ENCODE results near the gene NATD1.

Gene NATD1

DNA sequence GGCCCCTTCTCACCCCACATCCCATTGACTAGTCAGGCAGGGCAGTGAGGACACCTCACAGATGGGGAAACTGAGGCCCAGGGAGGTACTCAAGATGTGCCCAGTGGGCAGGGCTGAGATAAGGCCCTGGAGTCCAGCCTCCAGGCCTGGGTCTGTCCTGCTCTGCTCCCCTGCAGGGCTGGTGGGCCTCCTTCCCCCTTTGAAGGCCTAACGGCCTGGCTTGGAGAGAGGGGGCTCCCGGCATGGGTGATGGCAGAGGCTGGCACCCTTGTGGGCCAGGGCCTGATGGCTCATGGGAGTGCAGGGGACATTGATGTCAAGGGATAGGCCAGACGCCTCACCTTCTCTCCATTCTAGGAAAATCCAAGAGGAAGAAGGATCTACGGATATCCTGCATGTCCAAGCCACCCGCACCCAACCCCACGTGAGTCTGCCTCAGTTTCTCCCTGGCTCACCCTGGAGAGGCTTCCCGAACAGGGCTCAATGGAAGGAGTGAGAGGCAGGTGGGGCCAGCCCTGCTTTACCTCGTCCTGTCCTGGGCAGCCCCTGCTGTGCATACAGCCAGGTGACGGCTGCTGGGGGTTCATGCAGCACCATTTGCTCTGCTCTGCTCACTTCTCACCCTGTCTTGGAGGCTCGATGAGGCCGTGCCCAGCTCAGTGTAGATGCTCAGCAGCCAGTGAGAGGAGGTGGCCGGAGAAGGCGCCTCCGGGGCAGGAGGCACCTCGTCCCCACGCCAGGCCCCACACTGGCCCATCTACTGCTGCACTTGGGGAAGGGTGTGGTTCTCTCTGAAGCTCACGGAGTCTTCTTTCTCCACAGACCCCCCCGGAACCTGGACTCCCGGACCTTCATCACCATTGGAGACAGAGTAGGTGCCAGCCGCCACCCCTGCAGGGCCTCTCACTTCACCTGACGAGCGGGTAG is 45.1 kb upstream of the NATD1 start:
- no peak overlapping the region for H3K4me3 ChIP-seq (replicated peaks; ENCODE audit: low read depth, low read length)
- no peak for DNase-seq (ENCODE audit: extremely low read depth, low read depth)
- TF ChIP-seq, protein P1, sequence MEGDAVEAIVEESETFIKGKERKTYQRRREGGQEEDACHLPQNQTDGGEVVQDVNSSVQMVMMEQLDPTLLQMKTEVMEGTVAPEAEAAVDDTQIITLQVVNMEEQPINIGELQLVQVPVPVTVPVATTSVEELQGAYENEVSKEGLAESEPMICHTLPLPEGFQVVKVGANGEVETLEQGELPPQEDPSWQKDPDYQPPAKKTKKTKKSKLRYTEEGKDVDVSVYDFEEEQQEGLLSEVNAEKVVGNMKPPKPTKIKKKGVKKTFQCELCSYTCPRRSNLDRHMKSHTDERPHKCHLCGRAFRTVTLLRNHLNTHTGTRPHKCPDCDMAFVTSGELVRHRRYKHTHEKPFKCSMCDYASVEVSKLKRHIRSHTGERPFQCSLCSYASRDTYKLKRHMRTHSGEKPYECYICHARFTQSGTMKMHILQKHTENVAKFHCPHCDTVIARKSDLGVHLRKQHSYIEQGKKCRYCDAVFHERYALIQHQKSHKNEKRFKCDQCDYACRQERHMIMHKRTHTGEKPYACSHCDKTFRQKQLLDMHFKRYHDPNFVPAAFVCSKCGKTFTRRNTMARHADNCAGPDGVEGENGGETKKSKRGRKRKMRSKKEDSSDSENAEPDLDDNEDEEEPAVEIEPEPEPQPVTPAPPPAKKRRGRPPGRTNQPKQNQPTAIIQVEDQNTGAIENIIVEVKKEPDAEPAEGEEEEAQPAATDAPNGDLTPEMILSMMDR (IDR thresholded peaks at IDR 0.05; ENCODE audit: low read depth, low read length, missing control alignments), result no peak

DNA sequence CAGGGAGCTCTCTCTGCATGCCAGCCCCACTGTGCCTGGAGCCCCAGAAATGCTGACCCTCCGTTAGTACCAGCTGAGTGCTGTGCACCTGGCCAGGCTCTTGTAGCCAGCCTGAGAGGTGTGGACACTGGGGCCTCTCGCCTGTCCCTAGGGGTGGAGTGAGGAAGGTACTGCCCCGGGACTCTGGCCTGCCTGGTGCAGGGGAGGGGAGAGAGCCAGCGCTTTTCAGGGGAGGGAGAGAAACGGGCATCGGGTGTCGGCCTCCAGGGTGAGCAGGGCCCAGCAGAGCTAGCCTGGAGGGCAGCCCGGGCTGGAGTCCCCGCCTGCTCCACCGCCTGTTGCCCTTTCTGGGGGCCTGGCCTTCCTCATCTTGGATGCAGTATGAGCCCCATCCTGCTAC is 44.4 kb upstream of the NATD1 start:
- no peak overlapping the region for H3K4me3 ChIP-seq (replicated peaks; ENCODE audit: low read depth, low read length)
- TF ChIP-seq, protein P1 (IDR thresholded peaks at IDR 0.05; ENCODE audit: low read depth, low read length, missing control alignments), result no peak
- no peak for DNase-seq (ENCODE audit: extremely low read depth, low read depth)

DNA sequence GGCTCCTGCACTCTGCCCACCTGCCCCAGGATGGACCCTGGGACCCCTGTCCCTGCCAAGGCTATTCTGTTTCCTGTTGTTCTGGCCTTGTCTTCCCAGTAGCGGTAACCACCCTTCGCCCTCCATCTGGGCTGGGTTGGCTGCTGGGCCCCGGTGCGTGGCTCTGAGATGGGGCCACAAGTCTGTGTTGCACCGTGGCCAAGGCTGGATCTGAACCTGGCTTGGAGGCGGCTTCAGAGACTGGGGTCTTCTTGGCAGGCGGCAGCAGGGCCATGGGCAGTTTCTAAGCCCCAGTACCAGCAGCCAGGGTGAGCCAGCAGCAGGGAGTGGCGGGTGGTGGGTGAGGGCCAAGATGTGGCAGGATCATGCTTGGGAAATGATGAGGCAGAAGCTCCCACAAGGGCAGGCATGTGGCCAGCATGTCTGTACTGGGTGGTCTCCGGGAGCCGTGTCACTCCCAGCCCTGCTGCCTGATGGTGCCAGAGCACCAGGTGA is 43.9 kb upstream of the NATD1 start:
- H3K4me3 ChIP-seq (replicated peaks; ENCODE audit: low read depth, low read length), result no peak overlapping the region
- no peak for DNase-seq (ENCODE audit: extremely low read depth, low read depth)
- TF ChIP-seq, protein P1 (IDR thresholded peaks at IDR 0.05; ENCODE audit: low read depth, low read length, missing control alignments), result no peak

DNA sequence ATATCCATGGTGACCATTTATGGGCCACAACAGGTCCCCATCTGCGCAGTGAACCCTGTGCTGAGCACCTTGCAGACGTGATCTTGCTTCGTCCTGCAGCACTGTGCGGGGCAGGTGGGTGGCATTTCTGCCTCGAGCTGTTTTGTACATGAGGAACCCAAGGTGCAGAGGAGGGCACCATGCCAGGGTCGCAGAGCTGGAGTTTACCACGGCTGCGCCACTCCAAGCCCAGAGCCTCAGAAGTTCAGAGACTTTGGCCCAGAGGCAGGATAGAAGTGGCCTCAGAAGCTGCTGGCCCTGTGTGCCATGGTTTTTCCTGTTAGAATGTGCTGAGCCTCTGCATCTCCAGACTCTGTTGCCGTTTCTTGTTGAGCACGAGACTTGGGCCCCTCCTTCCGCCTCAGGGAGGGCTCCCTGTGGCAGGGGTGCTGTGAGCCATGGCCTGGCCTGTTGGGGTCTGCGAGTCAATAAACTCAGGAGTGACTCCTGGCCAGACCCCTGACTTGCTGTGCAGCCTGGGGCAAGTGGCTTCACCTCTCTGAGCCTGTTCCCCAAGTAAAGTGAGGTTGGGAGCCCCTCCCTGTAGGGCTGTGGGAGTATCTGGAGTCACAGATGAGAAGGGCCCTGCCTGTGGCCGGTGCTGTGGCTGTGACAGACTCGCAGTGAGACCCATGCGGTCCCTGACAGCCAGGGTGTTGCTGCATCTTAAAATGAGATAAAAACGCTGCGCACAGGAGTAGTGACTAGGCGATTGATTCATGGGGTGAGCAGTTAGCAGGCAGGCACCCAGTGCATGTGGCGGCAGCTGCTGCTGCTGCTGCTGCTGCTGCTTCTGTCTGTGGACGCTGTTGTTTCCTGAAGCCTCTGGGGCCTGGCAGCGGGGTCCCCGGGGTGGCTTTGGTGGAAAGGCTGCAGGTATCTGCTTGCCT is 43.2 kb upstream of the NATD1 start:
- TF ChIP-seq, protein P1 (IDR thresholded peaks at IDR 0.05; ENCODE audit: low read depth, low read length, missing control alignments), result no peak
- no peak for DNase-seq (ENCODE audit: extremely low read depth, low read depth)
- no peak overlapping the region for H3K4me3 ChIP-seq (replicated peaks; ENCODE audit: low read depth, low read length)

DNA sequence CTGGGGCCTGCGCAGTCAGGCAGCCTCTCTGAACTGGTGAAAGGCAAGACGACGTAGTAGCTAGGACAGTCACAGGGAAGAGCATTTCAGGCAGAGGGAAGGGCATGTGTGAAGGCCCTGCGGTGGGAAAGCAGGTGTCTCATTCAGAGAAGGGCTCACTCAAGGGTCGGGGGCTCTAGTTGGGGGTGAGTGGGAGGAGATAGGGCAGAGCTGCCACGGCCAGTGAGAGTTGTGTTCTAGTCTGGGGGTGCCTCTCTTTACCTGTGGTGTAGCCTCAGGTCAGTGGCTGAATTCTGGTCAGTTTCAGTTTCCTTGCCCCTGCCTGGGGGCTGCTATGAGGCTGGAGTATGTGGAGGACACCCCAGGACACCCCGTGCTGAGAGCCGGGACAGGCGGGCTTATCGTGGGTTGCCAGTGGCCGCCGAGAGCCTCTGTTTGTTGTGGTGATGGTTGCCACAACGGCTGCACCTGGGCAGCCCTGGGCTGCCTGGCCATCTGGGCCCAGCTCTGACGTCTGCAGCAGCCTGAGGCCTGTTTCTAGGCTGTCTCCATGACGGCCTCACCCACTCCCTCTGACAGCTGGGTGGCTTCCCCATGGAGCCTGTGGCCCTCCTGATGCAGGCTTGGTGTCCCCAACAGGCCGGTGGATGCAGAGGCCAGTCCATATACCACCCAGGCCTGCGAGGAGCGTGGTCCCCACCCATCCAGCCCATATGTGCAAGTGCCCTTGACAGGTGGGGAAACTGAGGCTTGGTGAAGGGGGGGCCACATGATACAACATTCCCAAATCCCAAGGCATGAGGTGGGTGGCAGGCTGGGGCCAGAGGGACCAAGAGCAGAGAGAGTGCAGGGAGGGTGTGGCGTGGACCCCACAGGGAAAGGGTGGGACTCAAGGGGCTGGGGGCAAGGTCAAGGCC is 42.1 kb upstream of the NATD1 start:
- TF ChIP-seq, protein P1 (IDR thresholded peaks at IDR 0.05; ENCODE audit: low read depth, low read length, missing control alignments), result no peak
- no peak overlapping the region for H3K4me3 ChIP-seq (replicated peaks; ENCODE audit: low read depth, low read length)
- DNase-seq (ENCODE audit: extremely low read depth, low read depth), result no peak

All from HFF-Myc (cell line).